HG03135 (cell line): ENCODE measurements around the gene GRK1.

Source experiments
- ATAC-seq: cut with Tn5 transposase; IDR thresholded peaks from one replicate; pipeline ENCODE4 v1.9.1; 2021; ENCODE audit warnings: mild to moderate bottlenecking, moderate library complexity; ENCODE audit not compliant: unreplicated experiment

Gene GRK1

DNA sequence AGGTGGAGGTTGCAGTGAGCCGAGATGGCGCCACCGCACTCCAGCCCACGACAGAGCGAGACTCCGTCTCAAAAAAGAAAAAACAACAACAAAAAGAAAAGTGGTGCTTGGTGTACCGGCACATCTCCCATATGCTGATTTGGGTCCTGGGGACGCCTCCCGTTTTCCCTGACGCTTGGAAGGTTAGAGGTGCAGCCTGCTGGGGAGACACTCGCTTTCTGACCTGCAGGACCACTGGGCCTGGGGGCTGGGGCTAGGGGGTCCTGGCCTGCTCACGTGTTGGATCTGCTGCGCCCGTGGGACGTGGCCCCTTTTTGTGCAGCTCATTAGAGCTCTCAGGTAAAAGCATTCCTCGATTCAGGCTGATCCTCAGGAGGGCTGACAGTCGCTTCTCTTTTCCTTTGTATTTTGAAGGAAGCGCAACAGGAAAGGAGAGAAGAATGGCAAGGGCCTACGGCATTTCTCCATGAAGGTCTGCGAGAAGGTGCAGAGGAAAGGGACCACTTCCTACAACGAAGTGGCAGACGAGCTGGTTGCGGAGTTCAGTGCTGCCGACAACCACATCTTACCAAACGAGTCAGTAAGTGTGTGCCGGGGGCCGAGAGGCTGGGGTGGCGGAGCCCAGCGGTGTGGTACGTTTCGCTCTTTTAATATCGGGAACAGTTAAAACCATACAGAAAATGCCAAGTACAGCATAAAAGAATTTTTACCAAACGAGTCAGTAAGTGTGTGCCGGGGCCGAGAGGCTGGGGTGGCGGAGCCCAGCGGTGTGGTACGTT, 34.1 kb upstream of the GRK1 start:
- ATAC-seq: no peak

DNA sequence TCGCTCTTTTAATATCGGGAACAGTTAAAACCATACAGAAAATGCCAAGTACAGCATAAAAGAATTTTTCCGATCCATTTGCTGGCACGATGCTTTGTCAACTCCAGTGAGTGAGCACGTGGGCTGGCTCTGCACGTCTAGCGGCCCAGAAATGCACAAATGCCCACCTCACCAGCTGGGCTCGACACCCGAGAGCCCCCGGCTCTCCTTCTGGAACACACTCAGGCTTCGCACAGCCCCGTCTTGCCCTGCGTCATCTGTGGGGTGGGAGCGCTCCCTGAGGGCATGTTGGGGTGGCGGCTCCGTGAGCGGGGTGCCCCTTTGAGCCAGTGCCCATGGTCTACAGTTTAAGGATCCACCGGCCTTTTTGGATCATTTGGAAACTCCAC, 33.5 kb upstream of the GRK1 start:
- ATAC-seq: no peak

DNA sequence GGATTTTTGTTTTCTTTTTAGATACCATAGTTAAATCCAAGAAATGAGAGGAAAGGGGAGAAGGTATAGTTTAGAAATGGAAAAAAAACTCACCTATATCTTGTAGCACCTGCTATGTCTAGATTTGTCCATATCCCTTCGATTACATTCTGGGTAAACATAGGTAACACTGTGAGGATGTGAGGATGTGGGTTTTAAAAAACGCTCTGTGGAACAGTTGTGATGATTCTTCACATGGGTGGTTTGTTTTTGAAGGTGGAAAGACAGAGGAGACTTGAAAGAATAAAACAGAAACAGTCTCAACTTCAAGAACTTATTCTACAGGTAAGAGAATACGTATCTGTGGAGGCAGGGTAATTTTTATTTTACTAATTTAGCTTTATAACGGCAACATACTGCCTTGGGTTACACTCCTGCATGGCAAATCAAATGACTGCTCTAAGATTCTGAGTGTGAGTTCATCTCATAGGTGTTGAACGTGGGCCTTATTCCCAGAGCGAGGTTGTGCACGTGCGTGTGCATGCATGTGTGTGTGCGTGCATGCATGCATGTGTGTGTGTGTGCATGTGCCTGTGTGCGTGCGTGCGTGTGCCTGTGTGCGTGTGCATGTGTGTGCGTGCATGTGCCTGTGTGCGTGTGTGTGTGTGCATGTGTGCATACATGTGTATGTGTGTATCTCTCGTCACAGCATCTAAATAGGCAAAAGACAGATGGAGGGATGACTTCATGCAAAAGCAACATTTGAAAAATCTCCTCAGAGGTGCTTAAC, 32.6 kb upstream of the GRK1 start:
- ATAC-seq: no peak

DNA sequence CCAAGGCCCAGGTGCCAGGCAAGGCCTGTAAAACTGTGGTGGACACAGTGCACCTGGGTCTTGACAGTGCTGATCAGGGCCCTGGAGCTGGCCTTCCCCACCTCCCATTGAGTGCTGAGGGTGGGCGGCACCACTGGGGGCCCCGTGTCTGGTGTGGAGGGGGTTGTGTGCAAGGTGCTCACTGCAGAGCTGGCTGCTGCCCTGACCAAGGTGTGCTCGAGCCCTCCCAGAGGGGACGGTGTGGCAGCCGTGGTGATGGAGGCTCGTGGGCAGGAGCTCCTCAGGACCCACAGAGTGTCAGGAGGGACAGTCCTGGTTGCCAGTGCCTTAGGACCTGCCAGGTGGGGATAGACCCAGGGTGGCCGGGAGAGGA, 32.0 kb upstream of the GRK1 start:
- no peak for ATAC-seq

DNA sequence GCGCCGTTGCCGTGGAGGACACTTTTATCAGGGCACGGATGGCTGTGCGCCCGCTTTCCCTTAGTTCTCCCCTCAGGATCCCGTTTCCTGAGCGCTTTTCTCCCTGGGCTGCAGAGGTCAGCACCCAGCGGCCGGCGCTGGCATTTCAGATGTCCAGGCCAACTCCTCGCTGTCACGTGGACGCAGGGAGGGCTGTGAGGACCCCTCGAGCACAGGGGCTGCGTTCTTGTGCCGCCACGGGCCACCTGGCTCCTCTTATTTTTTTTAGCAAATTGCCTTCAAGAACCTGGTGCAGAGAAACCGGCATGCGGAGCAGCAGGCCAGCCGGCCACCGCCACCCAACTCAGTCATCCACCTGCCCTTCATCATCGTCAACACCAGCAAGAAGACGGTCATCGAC, 31.3 kb upstream of the GRK1 start:
- ATAC-seq: no peak

DNA sequence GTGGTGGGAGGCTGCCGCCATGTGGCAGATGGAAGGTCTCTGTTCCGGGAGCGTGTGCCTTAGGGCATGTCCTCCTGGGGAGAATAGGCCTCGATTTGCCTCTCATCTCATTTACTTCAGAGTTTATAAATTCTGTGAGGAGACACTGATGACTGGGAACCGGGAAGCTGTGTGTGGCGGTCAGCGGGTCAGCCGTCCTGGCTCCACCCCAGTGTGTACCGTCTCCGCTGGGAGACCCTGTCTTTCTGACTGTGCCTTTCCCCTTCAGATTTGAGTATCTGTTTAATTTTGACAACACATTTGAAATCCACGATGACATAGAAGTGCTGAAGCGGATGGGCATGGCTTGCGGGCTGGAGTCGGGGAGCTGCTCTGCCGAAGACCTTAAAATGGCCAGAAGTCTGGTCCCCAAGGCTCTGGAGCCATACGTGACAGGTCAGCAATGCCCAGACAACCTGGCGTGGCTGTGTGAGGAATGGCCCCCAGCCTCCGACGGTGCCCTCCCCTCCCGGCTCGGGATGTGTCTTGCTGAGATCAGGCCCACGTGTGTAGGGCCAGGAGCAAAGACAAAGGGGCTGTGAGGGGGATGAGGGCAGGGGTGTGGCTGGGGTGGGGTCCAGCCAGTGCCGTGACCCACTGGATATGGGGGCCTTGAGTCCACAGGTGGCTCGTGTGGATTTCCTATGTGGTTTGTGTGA, 30.6 kb upstream of the GRK1 start:
- no peak for ATAC-seq

DNA sequence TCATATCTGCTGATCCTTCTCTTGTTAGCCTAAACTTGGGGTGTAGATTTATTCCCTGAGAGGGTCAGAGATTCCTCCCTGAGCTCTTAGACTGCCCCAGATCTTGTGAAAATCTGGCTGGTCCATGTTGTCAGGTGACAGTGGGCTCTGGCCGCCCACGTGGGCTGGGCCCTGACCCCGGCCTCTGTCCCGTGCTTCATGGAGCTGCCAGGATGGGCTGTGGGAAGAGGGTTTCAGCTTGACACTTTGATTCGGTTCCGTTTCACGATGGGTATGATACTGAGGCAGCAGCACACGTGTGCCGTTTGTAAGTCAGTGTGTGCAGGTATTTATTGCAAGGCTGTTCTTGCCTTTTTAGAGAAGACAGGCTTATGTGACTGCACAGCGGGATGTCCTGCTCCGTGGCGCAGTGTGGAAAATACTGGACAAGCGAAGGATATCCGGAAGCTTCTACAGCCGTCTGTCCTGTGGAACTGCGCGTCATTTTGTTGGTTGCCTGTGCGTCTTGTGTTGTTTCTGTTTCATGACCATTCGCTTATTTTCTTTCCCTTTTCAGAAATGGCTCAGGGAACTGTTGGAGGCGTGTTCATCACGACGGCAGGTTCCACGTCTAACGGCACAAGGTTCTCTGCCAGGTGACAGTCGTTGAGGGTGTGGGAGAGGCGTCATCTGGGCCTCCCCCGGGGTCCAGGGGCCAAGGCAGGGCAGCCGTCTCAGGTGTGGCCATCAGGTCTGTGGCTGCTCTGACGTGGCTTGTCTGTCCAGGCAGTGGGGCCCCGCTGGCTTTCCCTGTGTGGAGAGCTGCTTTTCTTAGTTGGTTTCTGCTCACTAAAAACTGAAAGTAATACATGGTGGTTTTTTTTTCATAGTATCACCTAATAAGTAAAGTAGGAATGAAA, 29.5 kb upstream of the GRK1 start:
- ATAC-seq: no peak

DNA sequence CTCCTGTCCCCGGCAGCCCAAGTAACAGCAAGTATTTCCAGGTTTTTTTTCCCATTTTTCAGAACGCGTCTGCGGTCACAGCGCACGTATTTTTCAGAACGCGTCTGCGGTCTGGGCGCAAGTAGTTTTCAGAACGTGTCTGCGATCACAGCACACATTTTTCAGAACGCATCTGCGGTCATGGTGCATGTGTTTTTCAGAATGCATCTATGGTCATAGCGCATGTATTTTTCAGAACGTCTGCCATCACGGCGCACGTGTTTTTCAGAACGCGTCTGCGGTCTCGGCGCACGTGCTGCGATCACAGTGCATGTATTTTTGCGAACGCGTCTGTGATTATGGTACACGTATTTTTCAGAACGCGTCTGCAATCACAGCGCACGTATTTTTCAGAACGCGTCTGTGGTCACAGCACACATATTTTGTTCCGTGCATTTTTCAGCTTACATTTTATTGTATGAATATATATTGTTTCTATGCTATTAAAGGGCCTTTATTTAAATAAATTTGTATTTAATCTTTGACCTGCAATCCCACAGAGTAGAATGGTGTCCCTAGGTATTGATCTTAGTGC, 28.8 kb upstream of the GRK1 start:
- ATAC-seq: no peak

DNA sequence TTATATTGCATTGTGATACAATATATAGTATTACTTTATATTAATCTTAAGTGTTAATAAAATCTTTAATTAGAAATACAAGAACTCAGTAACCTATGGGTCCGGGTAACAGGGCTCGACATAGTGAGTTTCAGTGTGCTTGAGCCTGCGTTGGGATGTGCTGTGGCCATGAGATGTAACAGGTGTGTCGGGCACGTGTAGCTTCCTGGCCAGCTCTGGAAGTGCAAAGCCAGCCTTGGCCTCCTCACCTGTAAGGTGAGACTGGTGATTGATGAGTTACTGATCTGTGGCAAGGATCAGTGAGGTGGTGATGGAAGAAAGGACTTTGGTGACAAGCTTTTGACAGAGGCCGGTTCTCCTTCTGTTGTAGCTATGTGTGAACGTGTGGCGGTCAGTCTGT, 28.2 kb upstream of the GRK1 start:
- no peak for ATAC-seq

DNA sequence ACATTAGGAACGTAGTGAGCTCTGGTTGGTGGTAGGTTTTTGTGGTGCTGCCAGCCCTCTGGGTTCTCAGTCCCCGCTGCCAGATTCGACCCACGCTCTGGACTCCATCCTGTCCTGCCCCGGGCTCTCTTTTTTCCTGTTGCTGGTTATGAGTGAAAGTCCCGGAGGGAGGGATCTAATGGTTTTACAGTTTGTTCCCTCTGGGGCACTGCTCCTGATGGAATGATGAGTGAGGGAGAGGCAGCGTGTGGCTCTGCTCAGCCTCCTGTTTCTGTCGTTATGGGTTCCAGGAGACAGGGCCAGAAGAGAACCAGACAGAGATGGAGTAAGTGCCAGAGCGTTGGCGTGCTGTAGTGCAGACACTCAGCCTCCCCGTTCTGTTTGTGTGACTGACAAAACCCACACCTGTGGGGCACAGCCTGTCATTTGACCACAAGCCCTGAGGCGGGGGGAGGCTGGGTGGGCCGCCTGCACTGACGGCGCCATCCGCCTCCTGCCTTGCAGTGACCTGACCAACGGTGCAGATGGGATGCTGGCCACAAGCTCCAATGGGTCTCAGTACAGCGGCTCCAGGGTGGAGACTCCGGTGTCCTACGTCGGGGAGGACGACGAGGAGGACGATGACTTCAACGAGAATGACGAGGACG, 27.3 kb upstream of the GRK1 start:
- no peak for ATAC-seq

DNA sequence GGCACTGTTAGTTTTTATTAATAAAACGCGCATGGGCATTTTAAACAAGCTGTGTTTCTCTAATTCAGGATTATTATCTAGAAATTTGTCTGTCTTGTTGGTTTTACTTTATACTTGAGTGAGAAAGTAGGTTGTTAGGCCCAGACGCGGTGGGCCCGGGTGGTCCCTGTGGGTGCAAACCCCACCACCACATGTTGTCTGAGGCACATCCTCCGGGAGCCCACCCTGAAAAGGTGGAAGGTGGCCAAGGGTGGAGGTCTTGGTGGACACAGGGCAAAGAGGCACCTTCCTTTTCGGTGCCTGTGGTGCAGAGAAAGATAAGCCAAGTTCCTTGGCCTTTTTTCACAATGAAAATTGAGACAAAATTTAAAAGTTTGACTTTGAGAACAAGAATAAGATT, 25.6 kb upstream of the GRK1 start:
- no peak for ATAC-seq

DNA sequence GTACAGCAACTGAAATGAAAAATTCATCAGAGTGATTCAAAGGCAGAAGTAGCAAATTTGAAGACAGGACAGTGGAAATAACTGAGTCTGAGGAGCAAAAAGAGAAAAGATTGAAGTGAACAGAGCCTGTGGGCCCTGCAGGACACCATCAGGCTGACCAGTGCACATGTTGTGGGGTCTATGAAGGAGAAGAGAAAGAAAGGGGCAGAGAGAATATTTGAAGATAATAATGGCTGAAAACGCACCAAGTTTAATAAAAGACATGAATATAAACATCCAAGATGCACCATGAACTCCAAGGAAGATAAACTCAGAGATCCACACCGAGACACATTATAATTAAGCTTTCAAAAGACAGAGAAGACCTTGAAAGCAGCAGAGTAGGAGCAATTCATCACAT, 24.5 kb upstream of the GRK1 start:
- no peak for ATAC-seq

DNA sequence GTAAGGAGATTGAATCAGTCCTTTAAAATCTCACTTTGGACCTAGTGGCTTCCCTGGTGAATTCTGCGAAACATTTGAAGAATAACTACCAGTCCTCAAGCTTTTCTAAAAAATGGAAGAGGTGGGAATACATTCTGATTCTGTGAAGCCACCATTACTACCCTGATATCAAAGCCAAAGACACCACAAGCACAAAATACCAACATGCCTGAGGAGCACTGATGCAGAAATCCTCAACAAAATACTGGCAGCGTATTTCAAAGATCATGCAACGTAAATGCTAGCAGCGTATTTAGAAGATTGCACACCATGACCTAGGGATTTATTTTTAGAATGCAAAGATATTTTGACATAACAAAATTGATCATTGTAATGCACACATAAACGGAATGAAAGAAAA, 23.4 kb upstream of the GRK1 start:
- no peak for ATAC-seq

DNA sequence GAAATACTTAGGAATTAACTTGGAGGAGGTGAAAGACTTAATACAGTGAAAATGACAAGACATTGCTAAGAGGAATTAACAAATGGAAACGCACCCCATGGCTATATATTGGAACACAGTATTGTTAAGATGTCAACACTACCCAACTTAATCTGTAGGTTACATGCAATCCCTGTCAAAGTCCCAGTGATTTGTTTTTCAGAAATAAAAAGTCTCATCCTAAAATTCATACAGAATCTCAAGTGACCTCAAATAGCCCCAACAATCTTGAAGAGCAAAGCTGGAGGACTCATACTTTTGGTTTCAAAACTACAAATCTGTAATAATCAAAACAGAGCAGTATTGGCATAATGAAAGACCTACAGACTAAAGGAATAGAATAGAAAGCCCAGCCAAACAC, 22.2 kb upstream of the GRK1 start:
- ATAC-seq: no peak

DNA sequence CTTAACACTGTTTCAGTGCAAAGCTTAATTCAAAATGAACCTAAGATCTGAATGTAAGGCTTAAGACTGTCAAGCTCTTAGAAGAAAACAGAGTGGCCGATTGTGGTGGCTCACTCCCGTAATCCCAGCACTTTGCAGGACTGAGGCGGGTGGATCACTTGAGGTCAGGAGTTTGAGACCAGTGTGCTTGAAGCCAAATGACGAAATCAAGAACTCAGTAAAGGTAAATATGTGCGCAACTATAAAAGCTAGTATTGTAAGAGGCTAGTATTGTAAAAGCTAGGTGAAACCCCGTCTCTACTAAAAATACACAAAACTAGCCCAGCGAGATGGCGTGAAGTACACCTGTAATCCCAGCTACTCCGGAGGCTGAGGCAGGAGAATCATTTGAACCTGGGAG, 21.7 kb upstream of the GRK1 start:
- no peak for ATAC-seq

DNA sequence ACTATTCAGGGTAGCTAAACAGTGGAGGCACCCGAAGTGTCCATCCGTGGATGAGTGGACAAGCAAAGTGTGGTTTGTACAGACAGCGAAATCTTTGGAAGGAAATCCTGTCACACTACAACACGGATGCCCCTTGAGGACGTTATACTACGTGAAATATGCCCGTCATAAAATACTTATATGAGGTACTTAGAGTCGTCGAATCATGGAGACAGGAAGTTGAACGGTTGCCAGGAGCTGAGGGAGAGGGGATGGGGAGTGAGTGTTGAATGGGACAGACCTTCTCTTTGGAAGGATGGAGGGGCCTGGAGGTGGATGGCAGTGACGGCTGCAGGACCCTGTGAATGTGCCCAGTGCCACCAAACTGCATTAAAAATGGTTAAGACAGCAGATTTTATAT, 20.6 kb upstream of the GRK1 start:
- ATAC-seq: no peak

DNA sequence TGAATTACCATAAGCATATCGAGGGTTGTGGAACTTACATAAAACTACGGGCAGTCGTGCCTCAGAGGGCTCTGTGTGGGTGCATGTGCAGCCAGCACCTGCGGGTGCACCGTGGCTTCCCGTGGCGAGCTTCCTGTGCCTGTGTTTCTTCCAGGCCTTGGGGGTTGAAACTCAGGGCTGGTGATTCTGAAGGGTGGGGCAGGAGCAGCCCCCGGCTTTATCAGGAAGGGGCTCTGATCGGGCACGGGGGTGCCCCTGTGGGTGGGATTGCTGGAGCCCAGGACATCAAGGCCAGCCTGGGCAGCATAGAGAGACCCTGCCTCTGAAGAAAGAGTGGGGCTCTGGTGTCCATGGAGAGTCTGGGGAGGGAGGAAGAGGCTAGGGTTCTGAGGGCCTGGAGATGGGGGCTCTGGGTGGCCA, 20.1 kb upstream of the GRK1 start:
- no peak for ATAC-seq

DNA sequence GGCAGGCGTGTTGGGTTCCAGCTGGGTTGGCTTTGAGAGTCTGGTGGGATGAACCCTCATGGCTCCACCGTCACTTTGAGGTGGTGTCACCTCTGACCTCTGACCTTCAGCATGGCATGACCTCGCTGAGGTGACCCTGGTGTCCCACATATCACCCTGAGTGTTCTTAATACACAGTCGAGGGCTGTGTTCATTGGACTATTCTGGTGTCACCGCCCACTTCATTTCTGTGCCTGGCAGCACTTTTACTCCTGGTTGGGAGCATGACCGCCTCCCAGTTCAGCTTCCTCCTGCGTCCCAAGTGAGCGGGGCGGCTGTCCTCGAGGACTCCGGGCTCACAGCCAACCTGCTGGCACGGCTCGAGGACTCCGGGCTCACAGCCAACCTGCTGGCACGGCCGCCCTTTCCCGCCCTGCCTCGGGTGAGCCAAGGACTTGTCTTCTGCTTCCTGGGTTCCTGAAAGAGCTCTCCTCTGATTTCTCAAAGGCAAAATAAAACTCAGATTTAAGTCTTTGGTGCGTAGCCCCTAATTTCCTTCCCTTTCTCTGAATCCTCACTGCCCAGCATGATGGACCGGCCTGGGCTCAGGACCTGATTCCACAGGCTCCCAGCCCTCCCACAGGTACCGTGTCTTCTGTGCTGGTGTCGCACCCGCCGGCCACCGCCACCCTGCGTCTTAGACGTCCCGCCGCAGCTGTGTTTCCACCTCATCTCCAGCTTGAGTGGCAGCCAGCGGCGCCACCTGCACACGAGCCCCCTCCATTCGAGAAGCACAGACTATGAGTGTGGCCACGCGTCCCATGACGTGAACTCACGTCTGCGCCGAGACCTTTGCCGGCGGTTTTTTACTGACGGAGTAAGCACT, 19.4 kb upstream of the GRK1 start:
- ATAC-seq: no peak

DNA sequence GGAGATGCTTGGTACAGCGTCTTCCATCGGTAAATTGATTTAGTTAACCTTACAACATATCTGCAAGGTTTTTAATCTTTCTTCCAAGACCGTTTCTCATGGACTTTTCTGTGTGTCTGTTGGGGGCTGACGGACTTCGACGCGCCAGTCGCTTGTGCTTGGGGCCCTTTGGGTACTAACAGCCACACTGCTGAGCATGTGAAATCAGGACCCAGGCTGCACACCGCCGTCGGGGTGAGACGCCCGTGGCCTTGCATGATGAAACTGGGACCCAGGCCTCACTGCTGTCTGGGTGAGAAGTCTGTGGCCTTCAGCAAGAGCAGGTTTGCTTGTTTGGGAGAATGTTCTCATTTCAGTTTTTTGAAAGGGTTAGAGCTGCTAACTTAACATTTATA, 18.8 kb upstream of the GRK1 start:
- no peak for ATAC-seq
